H4 (cell line): ENCODE data around the gene RANBP3. TPM values are rescaled to one million over a fixed set of nuclear protein-coding genes. Genes with fewer than 3 reads are reported as not detected.
"Not testable (repeated sequence)": the region's sequence is repeated elsewhere in the genome, so short reads cannot be mapped to it uniquely, and the experiment has no call there.

Source experiments
- DNase-seq: peaks from one replicate; pipeline ENCODE4 v3.0.0-alpha.2; 2015; ENCODE audit warnings: low spot score
- total RNA-seq: library from RNA; depleted of rRNA; stranded (reverse); fragments of >200 nt; shearing (Covaris generic); gene quantifications from 2 replicates; pipeline ENCODE4 v1.2.3, GENCODE V29; 2014; rRNA removed

Gene RANBP3
- total RNA-seq: 54.2 and 70.6 TPM in 2 replicates

- peak; percentile 98 for DNase-seq
Measured at GRCh38 chr19:5977785-5978605, at the start of gene RANBP3. RANBP3 (minus strand) TSS chr19:5978140; CDS start chr19:5978082, 58 bp downstream.

GRCh38 chr19:6026390-6027227 is 48.7 kb upstream of the RANBP3 start:
- DNase-seq: no peak

DNA sequence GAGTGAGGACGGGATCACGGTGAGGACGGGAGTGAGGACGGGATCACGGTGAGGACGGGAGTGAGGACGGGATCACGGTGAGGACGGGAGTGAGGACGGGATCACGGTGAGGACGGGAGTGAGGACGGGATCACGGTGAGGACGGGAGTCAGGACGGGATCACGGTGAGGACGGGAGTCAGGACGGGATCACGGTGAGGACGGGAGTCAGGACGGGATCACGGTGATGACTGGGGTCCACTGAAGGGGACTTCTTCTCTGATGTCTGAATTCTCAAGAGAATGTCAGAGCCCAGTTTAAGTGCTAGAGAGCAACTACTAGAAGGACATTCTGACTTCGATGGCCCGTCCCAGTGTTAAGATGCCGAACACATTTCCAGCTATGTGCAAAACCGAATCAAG is 46.8 kb upstream of the RANBP3 start:
- not testable (repeated sequence) for DNase-seq

DNA sequence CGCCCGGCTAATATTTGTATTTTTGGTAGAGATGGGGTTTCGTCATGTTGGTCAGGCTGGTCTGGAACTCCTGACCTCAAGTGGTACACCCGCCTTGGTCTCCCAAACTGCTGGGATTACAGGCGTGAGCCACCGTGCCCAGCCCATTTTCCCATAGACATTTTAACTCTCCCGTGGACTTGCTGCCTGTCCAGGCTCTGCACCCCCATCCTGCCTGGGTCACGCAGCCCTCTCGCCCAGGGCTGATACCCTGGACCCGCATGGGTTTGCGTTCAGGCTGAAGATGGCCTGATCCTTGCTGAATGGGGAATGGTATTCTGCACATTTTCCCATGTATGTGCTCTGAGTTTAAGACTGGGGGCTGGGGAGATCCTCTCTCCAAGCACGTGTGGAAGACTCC is 46.0 kb upstream of the RANBP3 start:
- DNase-seq: no peak

- no peak for DNase-seq
Measured at GRCh38 chr19:6023085-6023682, 45.2 kb upstream of the RANBP3 start.

DNA sequence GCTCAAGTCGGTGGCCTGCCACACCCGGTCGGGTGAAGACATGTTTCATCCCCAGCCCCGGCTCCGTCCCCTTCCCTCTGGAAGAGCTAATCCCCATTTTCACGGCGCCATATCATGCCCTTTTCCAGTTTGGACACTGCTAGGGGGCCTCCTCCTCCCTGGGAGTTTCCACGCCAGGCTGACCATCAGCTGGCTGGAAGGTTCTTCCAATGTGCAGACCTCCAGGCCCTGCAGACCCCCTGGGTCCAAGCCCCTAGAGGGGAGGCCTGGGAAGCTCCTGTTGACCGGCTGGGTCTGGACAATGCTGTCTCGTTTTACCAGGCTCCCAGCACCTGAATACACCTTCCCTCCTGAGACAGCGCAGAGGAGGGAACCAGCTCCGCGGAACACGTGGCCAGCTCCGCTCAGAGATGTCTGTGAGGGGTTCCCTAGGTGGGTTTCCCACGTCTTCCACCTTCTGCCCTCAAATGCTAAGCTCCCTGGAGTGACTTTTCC is 44.7 kb upstream of the RANBP3 start:
- no peak for DNase-seq

DNA sequence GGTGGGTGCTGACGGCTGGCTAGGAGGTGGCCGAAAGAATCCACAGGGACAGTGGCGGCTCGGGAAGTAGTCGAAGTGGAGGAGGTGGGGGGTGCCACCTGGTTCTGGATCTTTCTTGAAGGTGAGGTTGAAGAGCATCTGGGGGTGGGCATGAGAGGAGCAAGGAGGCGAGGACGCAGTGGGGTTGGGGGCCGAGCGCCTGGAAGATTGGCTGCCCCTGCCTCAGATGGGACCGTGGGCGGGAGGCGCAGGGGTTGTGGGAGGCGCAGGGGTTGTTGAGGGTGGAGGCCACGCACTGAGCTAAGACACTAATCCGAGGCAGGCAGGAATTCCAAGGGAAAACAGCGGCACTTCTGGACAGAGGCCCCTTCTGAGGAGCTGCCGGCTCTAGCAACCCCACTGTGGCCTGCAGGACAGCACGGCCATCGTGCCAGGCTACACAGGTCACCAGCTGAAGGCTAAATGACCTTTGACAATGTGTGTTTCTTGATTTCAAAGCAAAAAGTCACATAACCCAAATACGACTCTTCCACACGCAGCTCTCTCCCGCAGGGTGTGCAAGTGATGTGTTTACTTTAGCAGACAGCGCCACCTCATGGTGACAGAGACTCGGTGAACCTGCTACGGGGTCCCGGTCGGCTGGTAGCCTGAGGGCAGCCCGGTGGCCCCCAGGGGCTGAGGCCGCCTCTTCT is 44.1 kb upstream of the RANBP3 start:
- DNase-seq: peak; percentile 52

- DNase-seq: no peak
Measured at GRCh38 chr19:6020972-6021805, 43.2 kb upstream of the RANBP3 start.

- no peak for DNase-seq
Measured at GRCh38 chr19:6020166-6020882, 42.4 kb upstream of the RANBP3 start.

DNA sequence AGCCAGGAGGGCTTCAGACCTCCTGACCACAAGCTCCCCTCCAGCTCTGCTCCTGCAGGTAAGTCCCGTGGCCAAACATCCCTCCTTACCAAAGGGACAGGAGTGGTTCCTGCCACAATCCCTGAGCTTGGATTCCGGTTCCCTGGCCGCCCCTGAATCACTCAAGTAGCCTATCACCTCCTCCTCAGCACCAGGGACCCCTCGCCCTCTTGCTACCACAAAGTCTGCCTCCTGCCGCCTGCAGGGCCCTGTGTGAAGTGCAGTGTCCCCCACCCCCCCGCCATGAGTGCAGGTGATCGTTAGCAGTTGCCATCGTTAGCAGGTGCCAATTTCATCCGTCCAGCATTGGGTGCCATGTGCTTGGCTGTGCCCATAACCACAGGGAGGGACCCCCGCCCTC is 40.8 kb upstream of the RANBP3 start:
- no peak for DNase-seq

DNA sequence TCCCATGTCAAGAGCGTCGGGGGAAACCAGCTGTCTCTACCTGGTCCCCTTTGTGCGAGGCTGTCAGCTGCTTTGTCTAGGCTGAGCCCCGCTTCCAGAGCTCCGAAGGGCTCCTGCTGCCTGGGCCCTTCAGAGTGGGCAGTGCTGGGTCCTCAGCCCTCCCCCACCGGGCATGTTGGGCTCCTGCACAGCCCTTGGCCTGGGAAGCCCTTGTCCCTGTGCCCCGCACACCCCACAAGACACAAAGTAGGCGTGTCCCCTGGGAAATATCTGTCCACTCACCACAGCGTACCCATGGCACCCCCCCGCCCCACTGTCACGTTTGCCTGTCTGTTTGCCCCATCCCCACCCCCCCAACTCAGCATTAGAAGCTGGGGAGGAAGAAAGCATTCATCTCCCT is 39.6 kb upstream of the RANBP3 start:
- no peak for DNase-seq

DNA sequence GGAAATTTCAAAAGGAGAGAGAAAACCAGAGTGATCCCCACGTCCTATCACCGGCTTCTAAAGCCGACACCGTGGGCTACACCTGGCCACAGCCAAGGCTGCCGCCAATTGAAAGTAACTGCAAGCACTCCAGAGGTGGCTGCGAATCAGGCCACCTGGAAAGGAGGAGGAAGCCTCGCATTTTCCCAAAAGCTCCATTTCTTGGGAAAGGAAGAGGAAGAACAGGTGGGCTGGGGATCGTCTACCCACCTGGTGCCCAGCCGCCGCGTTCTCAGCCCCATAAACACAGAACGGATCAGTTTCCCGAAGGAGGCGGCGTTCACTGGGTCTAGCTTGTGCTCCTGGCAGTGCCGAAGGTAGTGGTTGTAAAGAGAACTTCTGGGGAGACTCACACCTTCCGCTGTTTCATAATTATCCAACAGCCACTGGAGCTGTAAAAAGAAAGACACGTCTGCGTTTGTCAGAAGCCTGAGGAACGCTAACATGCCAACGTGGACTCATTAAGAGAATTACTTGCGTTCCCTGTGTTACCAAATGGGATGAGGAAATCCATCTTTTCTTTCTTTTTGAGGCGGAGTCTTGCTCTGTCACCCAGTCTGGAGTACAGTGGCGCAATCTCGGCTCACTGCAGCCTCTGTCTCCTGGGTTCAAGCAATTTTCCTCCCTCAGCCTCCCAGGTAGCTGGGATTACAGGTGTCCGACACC is 38.1 kb upstream of the RANBP3 start:
- DNase-seq: no peak

- DNase-seq: no peak
Measured at GRCh38 chr19:6014551-6015135, 36.7 kb upstream of the RANBP3 start.

DNA sequence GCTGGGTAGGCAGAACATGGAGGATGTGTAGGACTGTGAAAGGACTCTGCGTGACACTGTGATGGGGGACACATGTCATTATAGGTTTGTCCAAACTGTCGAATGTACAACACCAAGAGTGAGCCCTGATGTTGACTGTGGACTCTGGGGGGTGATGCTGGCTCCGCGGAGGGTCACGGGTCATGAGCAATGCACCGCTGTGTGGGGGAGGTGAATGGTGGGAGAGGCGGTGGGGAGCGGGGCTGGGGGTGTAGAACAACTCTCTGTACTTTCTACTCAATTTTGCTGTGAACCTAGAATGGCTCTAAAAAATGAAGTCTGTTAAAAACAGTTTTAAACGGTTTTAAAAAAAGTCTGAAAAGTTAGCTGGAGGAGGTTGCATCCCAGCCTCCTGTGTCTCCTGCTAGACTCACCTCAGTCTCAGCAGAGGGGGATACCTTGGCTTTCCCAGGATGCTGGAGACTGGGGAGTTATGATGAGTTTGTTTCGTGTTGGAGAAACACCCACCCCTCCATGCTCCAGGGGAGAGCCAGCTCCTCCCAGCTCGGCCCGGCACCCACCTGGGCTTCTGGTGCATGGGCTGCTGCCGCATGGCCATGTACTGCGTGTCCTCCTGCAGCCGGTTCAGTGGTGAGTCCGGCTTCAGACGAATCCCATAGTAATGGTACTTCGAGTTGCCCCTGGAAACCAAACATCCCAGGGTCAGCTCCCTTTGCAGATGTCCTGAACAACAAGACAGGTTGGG is 34.7 kb upstream of the RANBP3 start:
- DNase-seq: no peak

DNA sequence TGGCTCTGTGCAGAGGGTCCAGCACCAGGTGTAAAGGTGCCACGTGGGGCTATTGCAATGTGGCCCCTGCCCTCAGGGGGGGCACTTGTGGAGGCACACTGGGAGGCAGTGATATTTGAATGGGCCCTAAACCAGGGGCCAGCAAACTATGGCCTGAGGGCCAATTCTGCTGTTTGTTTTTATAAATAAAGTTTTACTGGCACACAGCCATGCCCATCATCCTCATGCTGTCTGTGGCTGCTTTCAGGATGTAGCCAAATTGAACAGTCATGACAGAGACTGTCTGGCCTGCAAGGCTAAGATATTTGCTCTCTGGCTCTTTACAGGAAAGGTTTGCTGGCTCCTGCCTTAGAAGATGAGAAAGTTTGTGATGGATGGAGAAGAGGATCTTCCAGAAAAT is 33.9 kb upstream of the RANBP3 start:
- DNase-seq: no peak

GRCh38 chr19:6011206-6011605 is 33.3 kb upstream of the RANBP3 start:
- DNase-seq: no peak

GRCh38 chr19:6010107-6010506 is 32.2 kb upstream of the RANBP3 start:
- DNase-seq: no peak

DNA sequence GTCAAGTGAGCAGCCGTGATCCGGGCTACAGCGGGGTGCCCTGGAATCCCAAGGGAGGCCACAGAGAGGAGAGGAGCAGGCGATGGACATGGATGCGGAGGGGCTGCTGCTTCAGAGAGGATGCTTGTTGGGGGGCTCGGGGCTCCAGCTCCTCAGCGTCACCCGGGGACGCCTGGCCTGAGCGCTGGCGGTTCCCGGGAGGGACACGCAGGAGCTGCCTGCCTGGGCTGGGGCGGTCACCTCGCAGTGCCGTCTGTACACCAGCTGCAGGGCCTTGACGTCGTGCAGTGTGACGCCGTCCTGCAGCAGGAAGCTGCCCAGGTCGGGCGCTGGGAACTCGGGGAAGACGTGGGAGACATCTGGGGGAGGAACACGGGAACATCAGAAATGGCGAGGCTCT is 29.9 kb upstream of the RANBP3 start:
- no peak for DNase-seq
